Measurements from ENCODE around the gene TANC1.

TANC1 gene

GRCh38 chr2:158975271-158975921 lies 7.0 kb downstream of the TANC1 start:
- TF ChIP-seq CTCF (conservative IDR thresholded peaks at IDR 0.05; ENCODE audit: low read depth, low read length), result no peak
- DNase-seq (ENCODE audit: low read depth), result no peak
- H3K4me3 ChIP-seq (ENCODE audit: low read length), result no peak overlapping the region

- no peak for TF ChIP-seq CTCF (conservative IDR thresholded peaks at IDR 0.05; ENCODE audit: low read depth, low read length)
- no peak overlapping the region for H3K4me3 ChIP-seq (ENCODE audit: low read length)
- DNase-seq (ENCODE audit: low read depth), result no peak
Measured at GRCh38 chr2:158979772-158980171, 11.3 kb downstream of the TANC1 start.

GRCh38 chr2:158984604-158985135 lies 16.2 kb downstream of the TANC1 start:
- no peak for TF ChIP-seq CTCF (conservative IDR thresholded peaks at IDR 0.05; ENCODE audit: low read depth, low read length)
- H3K4me3 ChIP-seq (ENCODE audit: low read length), result no peak overlapping the region
- no peak for DNase-seq (ENCODE audit: low read depth)

- H3K4me3 ChIP-seq (ENCODE audit: low read length), result no peak overlapping the region
- TF ChIP-seq CTCF (conservative IDR thresholded peaks at IDR 0.05; ENCODE audit: low read depth, low read length), result no peak
- no peak for DNase-seq (ENCODE audit: low read depth)
Measured at GRCh38 chr2:158988501-158988900, 20.1 kb downstream of the TANC1 start.

GRCh38 chr2:158989165-158989564 lies 20.7 kb downstream of the TANC1 start:
- DNase-seq (ENCODE audit: low read depth), result no peak
- no peak overlapping the region for H3K4me3 ChIP-seq (ENCODE audit: low read length)
- TF ChIP-seq CTCF (conservative IDR thresholded peaks at IDR 0.05; ENCODE audit: low read depth, low read length), result no peak

DNA sequence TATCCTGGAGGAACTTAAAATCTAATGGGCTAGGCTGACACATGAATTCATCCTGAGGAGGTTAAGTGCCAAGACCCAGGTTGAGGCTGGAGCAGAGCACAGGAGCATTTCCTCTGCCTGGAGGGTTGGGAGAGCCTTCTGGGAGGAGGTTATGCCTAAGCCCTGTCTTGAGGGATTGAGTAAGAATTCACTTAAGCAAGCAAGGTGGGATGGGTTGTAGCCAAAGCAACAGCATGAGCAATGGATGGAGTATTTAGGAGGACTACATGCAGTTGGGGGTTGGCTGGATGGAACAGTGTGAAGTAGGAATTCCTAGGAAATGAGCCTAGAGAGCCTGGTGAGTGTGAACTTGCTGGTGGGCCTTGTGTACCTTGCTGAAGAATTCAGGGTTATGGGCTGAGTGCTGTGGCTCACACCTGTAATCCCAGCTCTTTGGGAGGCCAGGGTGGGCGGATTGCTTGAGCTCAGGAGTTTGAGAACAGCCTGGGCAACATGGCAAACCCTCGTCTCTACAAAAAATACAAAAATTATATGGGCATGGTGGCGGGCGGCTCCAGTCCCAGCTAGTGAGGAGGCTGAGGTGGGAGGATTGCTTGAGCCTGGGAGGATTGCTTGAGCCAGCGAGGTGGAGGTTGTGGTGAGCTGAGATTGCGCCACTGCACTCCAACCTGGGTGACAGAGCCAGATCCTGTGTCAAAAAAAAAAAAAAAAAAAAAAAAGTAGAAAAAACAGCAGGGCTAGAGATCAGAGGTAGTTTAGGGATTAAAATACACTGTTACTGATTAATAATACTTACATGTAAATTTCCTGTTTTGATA lies 22.2 kb downstream of the TANC1 start:
- H3K4me3 ChIP-seq (ENCODE audit: low read length), result no peak overlapping the region
- no peak for TF ChIP-seq CTCF (conservative IDR thresholded peaks at IDR 0.05; ENCODE audit: low read depth, low read length)
- DNase-seq (ENCODE audit: low read depth), result no peak

Data from retinal pigment epithelial cell (primary cell).